HG03558 (cell line): ENCODE data around the gene RBMS2.
"Not testable (repeated sequence)": the region's sequence is repeated elsewhere in the genome, so short reads cannot be mapped to it uniquely, and the experiment has no call there.

ENCODE experiments used
- ATAC-seq: cut with Tn5 transposase; IDR thresholded peaks from one replicate; pipeline ENCODE4 v1.9.1; 2021; ENCODE audit warnings: moderate number of reproducible peaks; ENCODE audit not compliant: unreplicated experiment; ENCODE audit errors: extremely low read depth

RBMS2 gene

GRCh38 chr12:56521590-56522371, at the start of gene RBMS2:
Gene RBMS2 (plus strand): TSS chr12:56521820. CDS start chr12:56522024, 204 bp downstream.
- no peak for ATAC-seq

- ATAC-seq = no peak
These were observed 47.2 kb upstream of the RBMS2 start for GRCh38 chr12:56474389-56474788.

- ATAC-seq = no peak
These were observed 45.5 kb upstream of the RBMS2 start for GRCh38 chr12:56476143-56476542.

- ATAC-seq = no peak
These were observed 44.6 kb upstream of the RBMS2 start for GRCh38 chr12:56476972-56477432.

GRCh38 chr12:56477521-56478225, 43.9 kb upstream of the RBMS2 start:
- ATAC-seq = no peak

GRCh38 chr12:56479625-56480024, 42.0 kb upstream of the RBMS2 start:
- ATAC-seq = no peak

- no peak for ATAC-seq
These were observed 37.1 kb upstream of the RBMS2 start for GRCh38 chr12:56484566-56484965.

GRCh38 chr12:56486694-56487093, 34.9 kb upstream of the RBMS2 start:
- ATAC-seq = no peak

- no peak for ATAC-seq
These were observed 34.1 kb upstream of the RBMS2 start for GRCh38 chr12:56487448-56488040.

GRCh38 chr12:56488041-56488955, 33.3 kb upstream of the RBMS2 start, which contains the start of gene GLS2:
Gene GLS2 (minus strand): TSS chr12:56488161. CDS start chr12:56488118, 43 bp downstream.
- ATAC-seq = peak; percentile 69

GRCh38 chr12:56490360-56490759, 31.3 kb upstream of the RBMS2 start:
- no peak for ATAC-seq

- not testable (repeated sequence) for ATAC-seq
These were observed 28.1 kb upstream of the RBMS2 start for GRCh38 chr12:56493409-56494105.

- ATAC-seq = not testable (repeated sequence)
These were observed 27.6 kb upstream of the RBMS2 start for GRCh38 chr12:56494106-56494415.

- ATAC-seq = not testable (repeated sequence)
These were observed 27.1 kb upstream of the RBMS2 start for GRCh38 chr12:56494481-56494880.

GRCh38 chr12:56496704-56497103, 24.9 kb upstream of the RBMS2 start:
- ATAC-seq = not testable (repeated sequence)

GRCh38 chr12:56498126-56498902, 23.3 kb upstream of the RBMS2 start:
- not testable (repeated sequence) for ATAC-seq

GRCh38 chr12:56499452-56499851, 22.2 kb upstream of the RBMS2 start:
- not testable (repeated sequence) for ATAC-seq

- ATAC-seq = not testable (repeated sequence)
These were observed 21.7 kb upstream of the RBMS2 start for GRCh38 chr12:56499879-56500278.

GRCh38 chr12:56510786-56511185, 10.8 kb upstream of the RBMS2 start:
- ATAC-seq = no peak
